NOMO-1 treated with dmso at 0.1 percent for 144 hours (cell line): Measurements from ENCODE around the gene NUMB.
A peak's percentile ranks its signal among the peaks of the same experiment; 100 is the strongest.

ENCODE experiments used
- DNase-seq: peaks from one replicate; lab custom pipeline; 2025; ENCODE audit not compliant: unreplicated experiment; lab: John Stamatoyannopoulos, UW

Gene NUMB

GRCh38 chr14:73248108-73248868 is 210.1 kb downstream of the NUMB start:
- DNase-seq = no peak

GRCh38 chr14:73246387-73247150 is 211.8 kb downstream of the NUMB start:
- no peak for DNase-seq

DNA sequence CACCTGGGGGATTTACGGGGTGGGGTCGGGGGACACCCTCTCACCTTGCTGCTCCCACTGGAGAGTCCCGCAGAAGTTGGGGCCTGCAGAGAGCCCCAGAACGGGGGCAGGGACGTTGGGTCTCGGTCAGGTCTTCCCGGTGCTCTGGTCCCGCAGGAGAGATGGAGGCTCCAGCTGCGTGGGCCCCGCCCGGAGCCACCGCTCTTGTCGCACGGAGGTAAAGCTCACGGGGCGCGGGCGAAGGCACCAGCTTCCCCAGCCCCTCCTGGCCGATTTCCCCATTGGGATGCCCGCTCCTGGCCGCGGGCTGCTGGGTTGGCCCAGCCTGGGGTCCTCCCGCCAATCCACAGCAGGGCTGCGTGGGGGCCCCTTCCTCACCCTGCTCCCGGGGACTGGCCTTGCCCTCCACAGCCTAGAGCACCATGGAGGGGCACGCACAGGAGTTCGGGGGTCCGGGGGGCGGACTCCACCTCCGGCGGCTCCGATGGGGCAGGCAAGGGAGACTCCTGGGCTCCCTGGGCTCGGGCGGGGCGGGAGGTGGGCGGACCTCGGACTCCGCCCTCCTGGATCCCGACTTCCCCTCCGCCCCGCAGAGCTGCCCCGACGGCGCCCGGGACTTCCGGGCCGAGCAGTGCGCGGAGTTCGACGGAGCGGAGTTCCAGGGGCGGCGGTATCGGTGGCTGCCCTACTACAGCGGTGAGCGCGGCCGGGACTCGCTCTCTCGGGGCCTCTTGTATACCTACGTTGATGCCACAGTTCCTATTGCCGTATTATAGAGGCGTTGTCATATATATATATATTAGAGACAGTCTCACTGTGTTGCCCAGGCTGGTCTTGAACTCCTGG is 212.6 kb downstream of the NUMB start:
- DNase-seq = peak; percentile 68

- no peak for DNase-seq
These were observed 213.6 kb downstream of the NUMB start for GRCh38 chr14:73244541-73245290.

DNA sequence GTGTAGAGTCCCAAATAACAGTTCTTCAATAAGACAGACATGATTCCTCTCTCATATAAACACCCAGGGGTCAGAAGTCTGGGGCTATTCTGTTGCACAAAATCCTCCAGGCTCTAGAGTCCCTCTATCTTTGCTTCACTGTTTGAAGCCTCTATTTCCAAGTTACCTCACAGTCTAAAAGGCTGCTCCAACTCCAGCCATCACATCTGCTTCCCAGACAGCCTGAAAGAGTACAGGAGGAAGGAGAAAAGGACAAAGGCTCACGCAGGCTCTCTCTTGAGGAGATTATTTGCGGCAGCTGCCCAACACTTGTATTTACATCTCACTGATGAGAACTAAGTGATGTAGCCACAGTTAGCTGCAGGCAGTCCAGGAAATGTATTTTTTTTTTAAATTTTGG is 214.6 kb downstream of the NUMB start:
- no peak for DNase-seq

DNA sequence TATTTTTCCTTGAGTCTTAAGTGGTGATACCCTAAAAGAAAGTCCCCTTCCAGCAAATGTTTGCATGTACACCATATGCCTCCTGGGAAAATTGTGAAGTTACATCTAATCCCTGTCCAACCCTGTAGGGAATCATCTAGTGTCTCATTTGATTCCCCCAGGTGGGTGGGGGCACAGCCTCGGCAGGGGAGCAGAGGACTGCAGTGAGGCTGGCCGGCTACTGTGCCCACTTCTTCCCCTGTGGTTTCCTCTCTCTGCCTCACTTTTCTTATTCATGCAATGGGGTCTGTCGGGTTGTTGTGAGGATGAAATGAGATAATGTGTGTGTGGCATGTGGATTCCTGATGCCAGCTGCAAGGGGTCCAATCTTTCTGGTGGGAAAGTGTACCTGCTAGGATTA is 215.0 kb downstream of the NUMB start:
- DNase-seq = no peak

- no peak for DNase-seq
These were observed 215.9 kb downstream of the NUMB start for GRCh38 chr14:73242357-73242901.

DNA sequence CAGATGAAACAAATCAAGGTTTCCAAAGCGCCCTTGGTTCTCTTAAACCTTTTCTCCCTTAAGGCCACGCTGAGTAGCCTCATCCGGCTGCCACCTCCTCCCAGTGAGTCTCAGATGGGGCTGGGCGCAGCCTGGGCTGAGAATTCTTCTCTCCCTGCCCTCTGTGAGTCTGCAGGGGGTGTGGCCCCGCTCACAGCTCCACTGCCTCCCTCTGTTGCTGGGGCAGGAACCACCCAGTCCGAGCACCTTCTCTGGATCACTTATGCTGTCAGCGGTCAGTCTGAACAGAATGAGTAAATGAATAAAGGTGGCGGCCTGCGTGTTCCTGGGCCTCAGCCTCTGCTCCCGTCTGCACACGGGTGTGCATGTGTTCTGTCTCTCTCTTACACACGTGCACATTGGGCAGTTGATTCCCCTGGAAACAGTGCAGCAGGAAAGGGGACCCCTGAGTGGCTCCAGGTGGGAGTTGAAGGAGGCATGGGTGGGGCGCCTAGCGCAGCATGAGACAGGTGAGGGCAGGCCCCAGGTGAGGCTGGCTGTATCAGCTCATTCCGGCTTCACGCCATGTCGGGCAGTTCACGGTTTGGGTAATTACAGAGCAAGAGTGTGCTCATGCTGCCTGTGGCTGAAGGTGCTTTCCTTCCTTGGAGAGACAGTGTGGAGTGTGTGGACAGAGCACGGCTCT is 216.7 kb downstream of the NUMB start:
- DNase-seq = no peak

- peak; percentile 71 for DNase-seq
These were observed 217.4 kb downstream of the NUMB start for GRCh38 chr14:73240816-73241480.

DNA sequence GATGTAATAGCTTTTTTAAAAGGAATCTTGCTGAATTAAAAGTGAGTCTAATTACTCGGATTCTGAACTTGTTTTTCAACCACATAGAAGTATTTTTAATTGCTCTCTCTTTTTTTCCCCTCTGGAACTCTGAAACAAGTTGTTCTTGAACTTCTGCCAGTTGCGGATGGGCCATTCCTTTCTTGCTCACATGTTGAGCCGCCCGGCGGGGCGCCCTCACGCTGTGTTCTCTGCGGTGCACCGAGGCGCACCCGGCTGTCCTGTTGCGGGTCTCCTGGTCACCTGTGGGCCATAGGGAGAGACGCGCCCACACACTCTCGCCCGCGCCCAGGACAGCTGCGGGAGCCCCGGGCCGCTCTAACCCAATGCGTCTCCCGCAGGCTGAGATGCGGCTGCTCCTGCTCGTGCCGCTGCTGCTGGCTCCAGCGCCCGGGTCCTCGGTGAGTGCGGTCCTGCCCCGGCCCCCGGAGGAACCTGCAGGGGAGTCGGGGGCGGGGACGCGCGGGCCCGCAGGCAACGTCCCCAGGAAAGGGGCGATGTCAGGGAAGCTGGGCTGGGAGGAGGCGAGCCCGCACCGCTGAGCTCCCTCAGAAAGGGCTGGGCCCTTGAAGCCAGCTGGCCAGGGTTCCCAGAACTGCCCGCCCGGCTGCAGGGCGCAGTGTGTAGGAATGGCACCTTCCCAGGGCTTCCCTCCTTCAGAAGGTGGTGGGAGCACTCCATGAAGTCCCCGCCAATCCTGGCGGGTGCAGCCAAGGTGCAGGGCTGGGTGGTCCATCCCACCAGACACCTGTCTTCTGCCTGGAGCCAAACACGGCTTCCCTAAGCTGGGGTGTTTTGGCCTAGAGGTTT is 218.7 kb downstream of the NUMB start:
- DNase-seq = no peak

GRCh38 chr14:73238941-73239340 is 219.4 kb downstream of the NUMB start:
- no peak for DNase-seq

DNA sequence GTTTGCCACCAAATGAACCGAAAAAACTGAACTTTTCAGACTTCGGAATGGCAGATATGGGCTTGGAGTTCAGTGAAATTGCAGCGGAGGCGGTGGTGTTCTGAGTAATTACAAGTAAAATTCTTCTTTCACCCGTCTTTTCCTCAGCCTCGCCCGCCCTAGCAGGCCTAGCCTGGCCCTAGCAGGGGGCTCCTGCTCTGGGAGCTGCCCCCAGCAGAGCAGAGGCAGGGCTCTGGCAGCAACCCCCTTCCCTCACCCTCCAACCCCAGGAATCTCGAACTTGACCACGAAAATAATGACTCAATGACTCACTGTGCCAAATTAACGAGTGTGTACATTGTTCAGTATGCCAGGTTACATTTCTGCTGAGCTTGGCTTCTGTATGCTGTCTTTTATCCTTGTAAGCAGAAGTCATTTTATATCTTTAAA is 219.9 kb downstream of the NUMB start:
- DNase-seq = peak; percentile 42

DNA sequence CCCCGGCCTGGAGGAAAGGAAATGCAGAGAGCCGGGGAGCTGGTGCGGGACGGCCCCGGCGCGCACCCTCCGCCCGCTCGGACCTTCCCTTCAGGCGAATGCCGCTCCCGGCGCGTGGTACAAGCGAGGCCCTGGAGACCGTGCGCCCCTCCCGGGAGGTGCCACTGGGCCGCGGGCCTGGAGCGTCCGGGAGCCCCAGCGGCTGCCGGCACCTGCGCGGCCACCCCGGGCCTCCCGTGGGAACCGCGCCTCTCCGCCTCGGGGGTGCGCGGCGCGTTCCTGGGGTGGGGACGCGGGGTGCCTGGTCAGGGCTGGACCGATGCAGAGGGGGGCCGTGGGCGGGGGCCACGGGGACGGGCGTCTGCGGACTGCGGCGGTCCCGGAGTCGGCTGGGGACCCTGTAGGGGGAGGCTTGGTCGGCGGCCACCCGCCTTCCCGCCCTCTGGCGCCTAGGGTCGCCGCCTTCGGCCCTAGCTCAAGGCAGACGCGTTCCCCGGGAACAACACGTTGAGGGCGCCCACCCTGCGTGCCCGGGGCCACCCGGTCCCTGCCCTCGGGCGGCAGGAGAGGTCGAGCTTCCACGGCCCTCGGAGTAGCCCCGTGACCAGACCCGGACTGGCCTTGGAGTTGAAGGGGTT is 220.4 kb downstream of the NUMB start:
- no peak for DNase-seq

- DNase-seq = no peak
These were observed 221.0 kb downstream of the NUMB start, which contains the start of gene PAPLN for GRCh38 chr14:73237219-73237785. TSS of gene PAPLN (plus strand) at chr14:73237506. CDS start at chr14:73239779, 2,273 bp downstream.

- no peak for DNase-seq
These were observed 221.6 kb downstream of the NUMB start for GRCh38 chr14:73236752-73237218.

GRCh38 chr14:73236157-73236556 is 222.2 kb downstream of the NUMB start:
- DNase-seq = no peak

DNA sequence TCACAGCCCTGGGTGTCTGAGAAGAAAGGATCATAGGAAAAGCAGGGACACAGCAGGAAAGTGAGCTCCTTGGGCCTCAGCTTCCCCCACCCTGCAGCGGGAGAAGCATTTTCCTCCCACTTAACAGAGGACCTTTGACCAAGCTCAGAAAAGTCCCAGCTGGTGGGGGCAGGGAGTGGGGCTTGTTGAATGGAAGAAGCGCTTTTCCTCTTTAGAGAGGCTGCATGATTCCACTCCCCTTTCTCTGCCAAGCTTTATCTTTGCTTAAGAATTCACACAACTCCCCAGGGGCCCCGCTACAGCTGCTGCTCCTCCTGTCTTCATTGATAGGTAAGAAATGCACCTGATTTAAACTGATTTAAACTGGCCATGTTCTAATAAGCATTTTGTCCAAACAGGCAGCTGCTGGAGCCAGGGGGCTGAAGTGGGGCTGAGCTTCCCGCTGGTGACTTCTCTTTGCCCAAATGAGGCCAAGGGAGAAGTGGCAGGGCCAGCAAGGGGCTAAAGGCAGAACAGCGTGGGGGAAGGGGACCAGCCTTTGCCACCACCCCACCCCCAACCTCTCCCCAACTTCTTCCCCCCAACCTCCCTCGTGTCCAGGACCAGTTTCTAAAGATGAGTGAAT is 222.7 kb downstream of the NUMB start:
- no peak for DNase-seq
